Fibroblast of villous mesenchyme (primary cell): ENCODE measurements around the gene DOCK9. TPM values are rescaled to one million over a fixed set of nuclear protein-coding genes. Genes with fewer than 3 reads are reported as not detected.

ENCODE experiments used
- DNase-seq: peaks from one replicate; pipeline ENCODE4 v3.0.0-alpha.2; 2010; ENCODE audit warnings: low read depth
- H3K4me3 ChIP-seq: 2 replicates; pipeline ENCODE4 v1.5.1; 2011; ENCODE audit warnings: low read depth, mild to moderate bottlenecking, low read length
- CTCF ChIP-seq: IDR thresholded peaks from 2 replicates; pipeline ENCODE4 v1.5.1; 2012; ENCODE audit warnings: low read depth, mild to moderate bottlenecking, low read length; ENCODE audit not compliant: insufficient read depth
- total RNA-seq: library from RNA; depleted of rRNA; stranded (reverse); fragments of >200 nt; gene quantifications from 2 replicates; pipeline ENCODE4 v1.2.3, GENCODE V29; 2012

The DOCK9 gene
- total RNA-seq, 1 donor, result 14.7 TPM

DNA sequence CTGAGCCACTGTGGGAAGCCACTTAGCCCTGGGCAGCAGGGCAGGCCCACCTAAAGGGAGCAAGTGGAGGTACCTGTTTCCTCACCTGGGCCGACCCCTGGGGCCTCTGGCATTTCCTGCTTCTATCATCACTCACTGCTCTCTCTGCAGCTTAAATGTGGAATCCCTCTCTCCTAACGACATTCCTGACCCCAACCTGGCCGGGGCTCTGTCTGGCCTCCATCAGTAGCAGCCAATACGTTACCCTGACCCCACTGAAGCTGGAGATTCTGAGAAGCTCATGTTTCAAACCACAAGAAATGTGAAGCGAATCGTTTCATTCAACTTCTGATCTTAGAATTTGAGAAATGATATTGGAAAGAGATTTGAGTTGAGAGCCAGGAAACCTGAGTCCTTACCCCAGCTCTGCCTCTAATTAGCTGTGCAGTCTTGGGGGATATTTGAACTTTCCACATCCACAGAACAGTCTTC is 39.9 kb downstream of the DOCK9 start:
- no peak overlapping the region for H3K4me3 ChIP-seq
- no peak for DNase-seq
- no peak for TF ChIP-seq CTCF

DNA sequence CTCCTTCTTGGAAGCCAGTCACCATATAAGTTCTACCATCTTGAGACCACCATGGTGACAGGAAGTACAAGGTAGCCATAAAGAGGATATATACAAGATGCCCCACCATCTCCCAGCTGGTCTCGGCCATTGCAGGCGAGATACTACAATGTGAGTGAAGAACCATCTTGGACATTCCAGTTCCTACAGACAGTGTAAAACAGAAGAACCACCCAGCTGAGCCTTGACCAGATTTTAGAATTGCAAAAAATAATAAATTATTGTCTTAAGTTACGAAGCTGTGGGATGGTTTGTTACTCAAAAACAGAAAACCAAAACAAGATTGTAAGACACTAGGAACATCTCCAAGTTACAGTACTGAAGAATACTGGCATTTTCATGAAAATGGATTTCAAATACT is 43.6 kb downstream of the DOCK9 start:
- no peak for DNase-seq
- TF ChIP-seq CTCF, result no peak
- H3K4me3 ChIP-seq, result no peak overlapping the region

- TF ChIP-seq CTCF, result no peak
- no peak for DNase-seq
- no peak overlapping the region for H3K4me3 ChIP-seq
Measured at GRCh38 chr13:98930151-98930591, 47.7 kb downstream of the DOCK9 start.

DNA sequence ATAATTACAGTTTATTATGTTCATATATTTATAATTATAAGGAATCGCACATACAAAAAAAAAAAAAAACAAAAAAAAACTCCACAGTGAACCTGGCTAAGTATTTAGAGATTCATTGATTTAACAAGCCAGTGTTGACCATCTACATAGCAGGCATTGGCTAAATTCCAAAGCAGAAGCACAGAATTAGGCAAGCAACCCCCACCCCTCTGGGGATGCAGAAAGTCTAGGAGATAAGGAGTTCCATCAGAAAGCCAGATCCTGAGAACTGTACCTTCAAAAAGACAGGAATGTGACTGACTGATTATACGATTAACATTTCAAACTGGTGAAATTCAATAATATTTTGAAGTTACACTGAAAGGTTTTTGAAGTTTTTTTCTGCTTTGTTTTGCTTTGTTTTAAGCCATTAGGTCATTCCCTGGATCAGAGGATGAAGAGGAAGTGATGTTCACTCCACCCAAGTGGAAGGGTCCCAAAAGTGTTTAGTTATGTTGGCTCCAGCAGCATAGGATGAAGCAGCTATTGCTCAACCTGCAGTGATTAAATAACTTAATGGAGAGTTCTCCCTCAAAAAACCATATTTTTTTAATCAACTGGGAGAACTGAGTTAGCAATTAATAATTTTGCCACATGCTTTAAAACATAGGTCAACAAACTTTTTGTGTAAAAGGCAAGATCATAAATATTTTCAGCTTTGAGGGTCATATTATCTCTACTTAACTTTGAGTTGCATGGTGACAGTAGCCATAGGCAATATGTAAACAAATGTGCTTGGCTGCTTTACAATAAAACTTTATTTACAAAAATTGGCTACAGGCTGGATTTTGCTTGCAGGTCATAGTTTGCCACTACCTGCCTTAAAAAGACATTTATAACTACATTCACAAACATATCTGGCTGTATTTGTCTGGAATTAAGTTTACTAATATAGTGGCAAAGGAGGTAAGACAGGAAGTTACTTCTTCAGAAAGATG is 49.6 kb downstream of the DOCK9 start:
- DNase-seq, result peak; percentile 65
- no peak for TF ChIP-seq CTCF
- no peak overlapping the region for H3K4me3 ChIP-seq

DNA sequence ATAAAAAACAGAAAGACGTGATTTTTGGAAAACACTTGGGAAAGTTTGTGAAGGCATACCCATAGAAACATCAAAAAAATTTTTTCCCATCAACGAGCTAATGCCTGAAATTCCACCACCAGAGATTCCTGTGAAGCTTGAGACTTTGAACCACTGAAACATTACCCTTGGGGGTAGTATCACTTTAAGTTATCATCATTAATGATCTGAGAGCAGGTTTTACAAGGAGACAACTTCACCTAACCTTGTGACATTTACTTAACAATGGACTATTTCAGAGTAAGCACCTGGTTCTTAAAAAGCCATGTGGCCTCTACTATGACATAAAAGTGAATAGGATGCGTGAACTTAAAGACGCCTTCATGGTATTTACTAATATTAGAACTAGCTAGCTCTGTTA is 51.9 kb downstream of the DOCK9 start:
- TF ChIP-seq CTCF, result no peak
- H3K4me3 ChIP-seq, result no peak overlapping the region
- DNase-seq, result no peak

- H3K4me3 ChIP-seq, result no peak overlapping the region
- TF ChIP-seq CTCF, result no peak
- DNase-seq, result no peak
Measured at GRCh38 chr13:98923641-98924397, 54.0 kb downstream of the DOCK9 start.
